H1 (cell line): ENCODE results near the gene ADAMTS20. TPM values are rescaled to one million over a fixed set of nuclear protein-coding genes. Genes with fewer than 3 reads are reported as not detected.

Source experiments
- CTCF ChIA-PET: fragments of 300-600 bp; sonication (Branson Sonifier 250); formaldehyde crosslinking; loops from one replicate; lab custom pipeline; 2021; ENCODE audit not compliant: partially characterized antibody; lab: Charles Lee
- POLR2A ChIA-PET: fragments of 300-600 bp; sonication (Branson Sonifier 250); formaldehyde crosslinking; loops from one replicate; lab custom pipeline; 2021; ENCODE audit warnings: inconsistent platforms; ENCODE audit not compliant: partially characterized antibody; lab: Charles Lee
- DNase-seq, 2 experiments: peaks; one replicate each; pipeline versions ENCODE4 v3.0.0 to v3.0.0-alpha.2; 2010 to 2022; ENCODE audit warnings: low spot score in 2 of 2, low read depth in 1 of 2, mixed read lengths in 1 of 2
- FAIRE-seq: peaks from 2 replicates; lab custom pipeline; 2011; peaks lifted over from hg19 to GRCh38; lab: Jason Lieb, UNC
- H2AFZ ChIP-seq: 2 replicates; pipeline ENCODE4 v1.8.1; 2012; ENCODE audit warnings: low read length, inconsistent platforms
- H2AK5ac ChIP-seq: 2 replicates; pipeline ENCODE4 v1.6.1; 2013; ENCODE audit warnings: low read depth, low read length
- H2BK120ac ChIP-seq: replicated peaks from 2 replicates; pipeline ENCODE3; 2013; ENCODE audit warnings: low read depth, low read length, inconsistent platforms
- H2BK12ac ChIP-seq: 2 replicates; pipeline ENCODE4 v1.6.1; 2013; ENCODE audit warnings: low read depth, low read length
- H2BK15ac ChIP-seq: 2 replicates; pipeline ENCODE4 v1.6.1; 2013; ENCODE audit warnings: low read length
- H2BK20ac ChIP-seq: 2 replicates; pipeline ENCODE4 v1.6.1; 2013; ENCODE audit warnings: low read length
- H2BK5ac ChIP-seq: 2 replicates; pipeline ENCODE4 v1.6.1; 2013; ENCODE audit warnings: low read depth, low read length
- H3K14ac ChIP-seq: 2 replicates; pipeline ENCODE4 v1.6.1; 2013; ENCODE audit warnings: inconsistent platforms; ENCODE audit not compliant: insufficient read length
- H3K18ac ChIP-seq: 2 replicates; pipeline ENCODE4 v1.6.1; 2013; ENCODE audit warnings: low read length; ENCODE audit errors: extremely low read depth
- H3K23ac ChIP-seq: 2 replicates; pipeline ENCODE4 v1.6.1; 2013; ENCODE audit warnings: inconsistent platforms; ENCODE audit not compliant: insufficient read length
- H3K23me2 ChIP-seq: 2 replicates; pipeline ENCODE4 v1.6.1; 2013; ENCODE audit warnings: low read depth, low read length
- H3K27ac ChIP-seq: 2 replicates; pipeline ENCODE4 v1.6.1; 2011; ENCODE audit warnings: low read depth, low read length, inconsistent platforms
- H3K27me3 ChIP-seq, 4 experiments: replicated peaks in 1 of 4; 1 replicate in 1 of 4; 2 replicates in 3 of 4; pipeline versions ENCODE4 v1.6.1 to v1.8.1; 2011 to 2013; ENCODE audit warnings: low read length in 3 of 4, mild to moderate bottlenecking in 3 of 4, inconsistent platforms in 2 of 4, mixed read lengths in 2 of 4, moderate library complexity in 1 of 4; ENCODE audit not compliant: control insufficient read depth in 3 of 4, insufficient read depth in 3 of 4; ENCODE audit errors: extremely low read depth in 1 of 4
- H3K36me3 ChIP-seq, 4 experiments: 2 replicates each; pipeline versions ENCODE4 v1.6.1 to v1.8.1; 2011 to 2013; ENCODE audit warnings: mild to moderate bottlenecking in 4 of 4, low read length in 3 of 4, moderate library complexity in 2 of 4, control low read depth in 1 of 4, inconsistent platforms in 1 of 4; ENCODE audit not compliant: insufficient read depth in 4 of 4, control insufficient read depth in 2 of 4
- H3K4ac ChIP-seq: replicated peaks from 2 replicates; pipeline ENCODE3; 2013; ENCODE audit warnings: low read length, low read depth, mixed read lengths, inconsistent platforms; ENCODE audit not compliant: insufficient read length
- H3K4me1 ChIP-seq, 4 experiments: replicated peaks in 1 of 4; 1 replicate in 1 of 4; 2 replicates in 3 of 4; pipeline versions ENCODE4 v1.6.1 to v1.8.1; 2011 to 2013; ENCODE audit warnings: low read length in 3 of 4, inconsistent platforms in 2 of 4, mixed read lengths in 1 of 4; ENCODE audit not compliant: insufficient read depth in 4 of 4, control insufficient read depth in 3 of 4
- H3K4me2 ChIP-seq, 2 experiments: 2 replicates each; pipeline versions ENCODE4 v1.6.1 to v1.8.1; 2011 to 2013; ENCODE audit warnings: low read depth in 2 of 2, low read length in 2 of 2, control low read depth in 1 of 2, inconsistent platforms in 1 of 2, mild to moderate bottlenecking in 1 of 2; ENCODE audit not compliant: insufficient read depth in 1 of 2
- H3K4me3 ChIP-seq, 4 experiments: fragments of 200-600, 300-600 bp in 1 of 4; sonication (generic), shearing (Covaris generic), sonication (Bioruptor Twin) in 1 of 4; 2 replicates each; pipeline versions ENCODE4 v1.5.1 to v1.8.1; 2011 to 2016; ENCODE audit warnings: low read length in 4 of 4, low read depth in 3 of 4, control low read depth in 2 of 4, inconsistent platforms in 2 of 4, mild to moderate bottlenecking in 2 of 4, mixed read lengths in 1 of 4, moderate library complexity in 1 of 4; ENCODE audit not compliant: insufficient read depth in 2 of 4; ENCODE audit errors: extremely low read depth in 1 of 4
- H3K56ac ChIP-seq: replicated peaks from 2 replicates; pipeline ENCODE3; 2013; ENCODE audit warnings: low read depth, mild to moderate bottlenecking, mixed read lengths, low read length, inconsistent platforms; ENCODE audit not compliant: insufficient read length
- H3K79me1 ChIP-seq: 2 replicates; pipeline ENCODE4 v1.6.1; 2013; ENCODE audit warnings: low read depth, low read length, control low read depth
- H3K79me2 ChIP-seq, 2 experiments: 2 replicates each; pipeline versions ENCODE4 v1.6.1 to v1.8.1; 2012 to 2013; ENCODE audit warnings: low read length in 2 of 2, mild to moderate bottlenecking in 2 of 2, inconsistent platforms in 1 of 2; ENCODE audit not compliant: insufficient read depth in 2 of 2, control insufficient read depth in 1 of 2
- H3K9ac ChIP-seq, 4 experiments: replicated peaks in 1 of 4; 1 replicate in 1 of 4; 2 replicates in 3 of 4; pipeline versions ENCODE4 v1.6.1 to v1.8.1; 2011 to 2013; ENCODE audit warnings: low read depth in 3 of 4, low read length in 3 of 4, control low read depth in 2 of 4, mild to moderate bottlenecking in 2 of 4, moderate library complexity in 2 of 4, inconsistent platforms in 1 of 4; ENCODE audit errors: extremely low read depth in 1 of 4
- H3K9me3 ChIP-seq, 2 experiments: 2 replicates each; pipeline versions ENCODE4 v1.6.1 to v1.8.1; 2012 to 2013; ENCODE audit warnings: mild to moderate bottlenecking in 2 of 2, moderate library complexity in 2 of 2, control low read depth in 1 of 2, inconsistent platforms in 1 of 2, low read depth in 1 of 2, low read length in 1 of 2, mixed read lengths in 1 of 2; ENCODE audit not compliant: insufficient read depth in 2 of 2
- H4K20me1 ChIP-seq, 2 experiments: replicated peaks in 1 of 2; 2 replicates each; pipeline versions ENCODE3 to v1.8.1; 2011 to 2013; ENCODE audit warnings: inconsistent platforms in 2 of 2, low read length in 2 of 2, mild to moderate bottlenecking in 1 of 2; ENCODE audit not compliant: insufficient read depth in 2 of 2, control insufficient read depth in 1 of 2
- H4K5ac ChIP-seq: 2 replicates; pipeline ENCODE4 v1.6.1; 2013; ENCODE audit warnings: low read length, low read depth, mixed read lengths, inconsistent platforms; ENCODE audit not compliant: insufficient read length
- H4K8ac ChIP-seq: 2 replicates; pipeline ENCODE4 v1.8.0; 2013; ENCODE audit warnings: mild to moderate bottlenecking, moderate library complexity, low read length, inconsistent platforms; ENCODE audit not compliant: insufficient read depth; ENCODE audit errors: extremely low read depth
- H4K91ac ChIP-seq: replicated peaks from 2 replicates; pipeline ENCODE3; 2013; ENCODE audit warnings: low read length, mixed read lengths, inconsistent platforms; ENCODE audit not compliant: insufficient read length
- BACH1 ChIP-seq: IDR thresholded peaks from 2 replicates; pipeline ENCODE4 v1.6.1; 2012; ENCODE audit warnings: low read length, improper control_type of control experiment
- BCL11A ChIP-seq, 2 experiments: IDR thresholded peaks; one replicate each; pipeline ENCODE4 v1.6.1; 2011; ENCODE audit warnings: low read depth in 2 of 2, low read length in 2 of 2, mild to moderate bottlenecking in 2 of 2
- CBX5 ChIP-seq: fragments of 300-800, 300-1000 bp; sonication (generic); IDR thresholded peaks from 2 replicates; pipeline ENCODE4 v1.7.1; 2016; ENCODE audit warnings: antibody characterized with exemption, low read length, low read depth
- HDAC6 ChIP-seq: IDR thresholded peaks from one replicate; pipeline ENCODE4 v1.7.1; 2012; ENCODE audit warnings: low read depth, mild to moderate bottlenecking, inconsistent platforms, low read length, moderate library complexity
- JUND ChIP-seq: IDR thresholded peaks from 2 replicates; pipeline ENCODE4 v1.6.1; 2011; ENCODE audit warnings: mild to moderate bottlenecking, improper control_type of control experiment, low read length
- MAX ChIP-seq: IDR thresholded peaks from 2 replicates; pipeline ENCODE4 v1.6.1; 2012; ENCODE audit warnings: inconsistent platforms
- SIN3A ChIP-seq, 2 experiments: IDR thresholded peaks in 1 of 2; conservative IDR thresholded peaks in 1 of 2; 2 replicates each; pipeline ENCODE4 v1.6.1; 2011 to 2012; ENCODE audit warnings: low read length in 2 of 2, improper control_type of control experiment in 1 of 2, low read depth in 1 of 2, mild to moderate bottlenecking in 1 of 2
- TCF12 ChIP-seq: IDR thresholded peaks from 2 replicates; pipeline ENCODE4 v1.6.1; 2011; ENCODE audit warnings: low read depth, mild to moderate bottlenecking, low read length
- WGBS, 2 experiments: shearing (Covaris generic) in 1 of 2; methylation state at CpG; one replicate each; pipeline versions ENCODE4 v1.1.6 to v1.1.7; 2013 to 2015; ENCODE audit warnings: low lambda C conversion rate in 2 of 2, mixed read lengths in 2 of 2, inconsistent platforms in 1 of 2, low coverage in 1 of 2, missing lambda C conversion rate in 1 of 2; ENCODE audit not compliant: insufficient replicate concordance in 2 of 2, insufficient coverage in 1 of 2, insufficient read length in 1 of 2; ENCODE audit errors: extremely low coverage in 1 of 2, missing lambda C conversion rate in 1 of 2; 5-methylcytosine and 5-hydroxymethylcytosine counted together
- polyA plus RNA-seq, 7 experiments: library from polyadenylated mRNA; depleted of rRNA in 3 of 7; stranded (reverse) in 5 of 7; unstranded in 2 of 7; fragments of >200 nt in 5 of 7; fragments of 200-250 nt in 2 of 7; gene quantifications; 1 replicate in 5 of 7; 2 replicates in 1 of 7; 4 replicates in 1 of 7; pipeline versions ENCODE4 v1.2.1 to v1.2.3, GENCODE V29; 2011 to 2013; ENCODE audit warnings: missing spikeins in 2 of 7, mixed read lengths in 2 of 7
- total RNA-seq: library from RNA; stranded (reverse); fragmentation: NEBNext Ultra II Directional; extraction: Animal tissue kit (Norgen Biotek cat#: 25700); gene quantifications from 2 replicates; pipeline ENCODE4 v1.2.1, GENCODE V29; 2021

ADAMTS20 gene
- total and polyA plus RNA-seq, 2 of the 8 experiments (the other 6 are each of a cell fraction or from before 2014, with no cell fraction given): 2.9 to 5.1 TPM

- no peak overlapping the region for H3K4ac ChIP-seq
- H2AFZ ChIP-seq: no peak overlapping the region
- no peak overlapping the region for H2BK15ac ChIP-seq
- H2BK5ac ChIP-seq: no peak overlapping the region
- no peak overlapping the region for H2BK20ac ChIP-seq
- H3K4me3 ChIP-seq: no peak overlapping the region
- no peaks in the 10 kb centered on the region for H3K9me3 ChIP-seq
- H4K5ac ChIP-seq: no peak overlapping the region
- H2BK120ac ChIP-seq: no peak overlapping the region
- WGBS, 2 experiments: 94% methylated on average over 2 of the region's 2 CpGs; no CpG with 5 or more reads in 1 of the 2 experiments
- POLR2A ChIA-PET: no interaction called here
- no peak overlapping the region for H3K4me2 ChIP-seq
- CTCF ChIA-PET: no interaction called here
- TF ChIP-seq SIN3A (conservative IDR thresholded peaks at IDR 0.05 in 1 of 2, IDR thresholded peaks at IDR 0.05 in 1 of 2; ENCODE audit: low read depth in 1 of 2, low read length in 2 of 2) (no peak), CBX5 (no peak), TCF12 (no peak), BCL11A (IDR thresholded peaks at IDR 0.05; ENCODE audit: low read depth in 2 of 2, low read length in 2 of 2) (no peak), HDAC6 (no peak), BACH1 (no peak), JUND (no peak), MAX (no peak)
- no peak overlapping the region for H4K8ac ChIP-seq
- FAIRE-seq: no peak
- H4K91ac ChIP-seq: no peak overlapping the region
- no peaks in the 10 kb centered on the region; a peak in 1 of 8 replicates for H3K36me3 ChIP-seq
- no peak overlapping the region for H3K56ac ChIP-seq
- no peak overlapping the region for H3K18ac ChIP-seq
- no peak overlapping the region for H3K9ac ChIP-seq
- DNase-seq: no peak
- H4K20me1 ChIP-seq: no peaks in the 10 kb centered on the region
- no peaks in the 10 kb centered on the region for H3K23me2 ChIP-seq
- H3K4me1 ChIP-seq: no peaks in the 10 kb centered on the region
- no peak overlapping the region for H3K23ac ChIP-seq
- H3K27ac ChIP-seq: no peak overlapping the region
- no peak overlapping the region for H2AK5ac ChIP-seq
- H3K14ac ChIP-seq: no peak overlapping the region
- no peak overlapping the region for H2BK12ac ChIP-seq
- H3K79me1 ChIP-seq: no peaks in the 10 kb centered on the region
- no peaks in the 10 kb centered on the region for H3K27me3 ChIP-seq
- no peaks in the 10 kb centered on the region for H3K79me2 ChIP-seq
Measured at GRCh38 chr12:43493261-43493797, 58.7 kb downstream of the ADAMTS20 start.
